ENCODE measurements around the gene KRT40. TPM values are rescaled to one million over a fixed set of nuclear protein-coding genes. Genes with fewer than 3 reads are reported as not detected.

KRT40 gene
- total and polyA plus RNA-seq, 9 donors: not detected

DNA sequence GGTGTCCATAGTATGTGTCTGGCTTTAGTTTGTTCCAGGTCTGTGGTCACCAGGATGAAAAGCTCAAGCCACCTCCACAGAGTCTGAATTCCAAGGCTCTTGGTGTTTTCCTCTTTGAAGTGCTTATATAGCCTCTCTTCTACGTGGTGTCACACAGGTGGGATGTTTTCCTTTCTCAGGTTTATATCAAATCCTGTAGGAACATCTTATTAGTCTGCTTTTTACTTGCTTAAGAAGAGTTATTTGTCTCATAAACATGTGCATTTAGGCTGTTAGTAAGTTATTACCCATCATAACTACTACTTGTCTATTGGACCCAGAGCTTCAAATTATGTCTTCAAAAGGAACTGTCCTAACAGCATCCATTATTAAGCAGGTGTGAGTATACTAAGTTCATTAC is 17.3 kb downstream of the KRT40 start, which contains the start of gene KRT39:
TSS of gene KRT39 (minus strand) at position 101 of the 400 bp plus-strand sequence. CDS start at position 9, 92 bp downstream.
- no peak for DNase-seq
- no peaks in the 10 kb centered on the region for H3K4me1 ChIP-seq (ENCODE audit: insufficient read depth)
- intact Hi-C loops (cut with DNase I): no loop called here
- H3K9me3 ChIP-seq: no peaks in the 10 kb centered on the region
- no peak within 1 kb of the TSS for H3K27ac ChIP-seq
- H3K36me3 ChIP-seq: no peaks in the 10 kb centered on the region
- 37 to 71% (median 68%) methylated on average over 1 of the region's 1 CpG for WGBS, 3 donors
- TF ChIP-seq, protein P1, sequence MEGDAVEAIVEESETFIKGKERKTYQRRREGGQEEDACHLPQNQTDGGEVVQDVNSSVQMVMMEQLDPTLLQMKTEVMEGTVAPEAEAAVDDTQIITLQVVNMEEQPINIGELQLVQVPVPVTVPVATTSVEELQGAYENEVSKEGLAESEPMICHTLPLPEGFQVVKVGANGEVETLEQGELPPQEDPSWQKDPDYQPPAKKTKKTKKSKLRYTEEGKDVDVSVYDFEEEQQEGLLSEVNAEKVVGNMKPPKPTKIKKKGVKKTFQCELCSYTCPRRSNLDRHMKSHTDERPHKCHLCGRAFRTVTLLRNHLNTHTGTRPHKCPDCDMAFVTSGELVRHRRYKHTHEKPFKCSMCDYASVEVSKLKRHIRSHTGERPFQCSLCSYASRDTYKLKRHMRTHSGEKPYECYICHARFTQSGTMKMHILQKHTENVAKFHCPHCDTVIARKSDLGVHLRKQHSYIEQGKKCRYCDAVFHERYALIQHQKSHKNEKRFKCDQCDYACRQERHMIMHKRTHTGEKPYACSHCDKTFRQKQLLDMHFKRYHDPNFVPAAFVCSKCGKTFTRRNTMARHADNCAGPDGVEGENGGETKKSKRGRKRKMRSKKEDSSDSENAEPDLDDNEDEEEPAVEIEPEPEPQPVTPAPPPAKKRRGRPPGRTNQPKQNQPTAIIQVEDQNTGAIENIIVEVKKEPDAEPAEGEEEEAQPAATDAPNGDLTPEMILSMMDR (IDR thresholded peaks at IDR 0.05): no peak
- TF ChIP-seq POLR2A (IDR thresholded peaks at IDR 0.05): no peak
- TF ChIP-seq EP300 (IDR thresholded peaks at IDR 0.05): no peak
- H3K27me3 ChIP-seq: no peaks in the 10 kb centered on the region
- H3K4me3 ChIP-seq: no peak within 1 kb of the TSS

GRCh38 chr17:40963838-40964237 is 20.3 kb downstream of the KRT40 start:
- H3K27ac ChIP-seq: no peak overlapping the region
- no peaks in the 10 kb centered on the region for H3K4me1 ChIP-seq (ENCODE audit: insufficient read depth)
- H3K9me3 ChIP-seq: no peaks in the 10 kb centered on the region
- no peaks in the 10 kb centered on the region for H3K27me3 ChIP-seq
- H3K36me3 ChIP-seq: no peaks in the 10 kb centered on the region
- TF ChIP-seq, protein P1 (IDR thresholded peaks at IDR 0.05): peak in 1 of 3 donors; percentile 11
- TF ChIP-seq POLR2A (IDR thresholded peaks at IDR 0.05) (no peak), EP300 (IDR thresholded peaks at IDR 0.05) (no peak)
- no peak overlapping the region for H3K4me3 ChIP-seq
- 37 to 48% (median 47%) methylated on average over 1 of the region's 1 CpG for WGBS, 3 donors
- intact Hi-C loops (cut with DNase I): no loop called here
- DNase-seq: no peak

DNA sequence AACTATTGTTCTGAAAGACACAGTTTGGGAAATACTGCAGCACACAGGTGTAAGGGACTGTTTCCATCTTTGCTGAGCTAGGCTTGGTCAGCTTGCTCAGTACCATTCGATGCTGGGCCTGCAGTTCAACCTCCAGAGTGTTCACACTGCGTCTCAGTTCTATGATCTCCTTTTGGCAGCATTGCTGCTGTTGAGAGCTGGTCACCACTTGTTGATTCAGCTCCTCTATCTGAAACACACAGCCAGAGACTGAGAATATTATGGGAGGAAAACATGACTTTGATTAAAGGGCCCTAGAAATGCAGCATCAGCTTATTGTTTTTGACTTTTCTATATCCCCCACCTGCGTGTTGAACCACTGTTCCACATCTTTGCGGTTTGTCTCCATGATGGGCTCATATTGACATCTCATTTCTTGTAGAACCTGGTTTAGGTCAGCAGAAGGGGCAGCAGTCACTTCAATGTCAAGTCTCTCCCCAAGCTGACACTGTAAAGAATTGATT is 22.0 kb downstream of the KRT40 start:
- Histone ChIP-seq H3K27me3 (no peaks in the 10 kb centered on the region), H3K4me1 (ENCODE audit: insufficient read depth) (no peaks in the 10 kb centered on the region), H3K4me3 (no peak overlapping the region), H3K27ac (no peak overlapping the region), H3K36me3 (no peaks in the 10 kb centered on the region), H3K9me3 (no peaks in the 10 kb centered on the region)
- no peak for DNase-seq
- 94 to 96% (median 96%) methylated on average over 4 of the region's 4 CpGs for whole genome bisulfite sequencing, 3 donors
- intact Hi-C loops (cut with DNase I): no loop called here
- TF ChIP-seq EP300 (IDR thresholded peaks at IDR 0.05) (no peak), POLR2A (IDR thresholded peaks at IDR 0.05) (no peak)

DNA sequence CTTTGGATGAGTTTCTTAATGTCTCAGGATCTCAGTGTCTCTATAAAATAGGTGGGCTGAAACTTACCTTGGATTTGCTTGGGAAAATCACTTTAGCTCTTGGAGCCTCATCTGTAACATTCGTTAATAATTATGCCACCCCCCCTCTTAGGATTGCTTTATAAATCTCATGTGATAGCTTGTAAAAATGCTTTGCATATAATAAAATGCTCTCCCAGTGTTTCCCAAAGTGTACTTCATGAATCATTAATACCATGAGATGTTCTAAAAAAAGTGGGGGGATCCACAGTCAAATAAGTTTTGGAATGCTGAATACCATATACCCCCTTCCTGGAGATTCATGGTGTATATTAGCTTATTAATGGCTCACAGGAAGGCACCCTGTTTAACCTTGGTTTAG is 22.5 kb downstream of the KRT40 start:
- intact Hi-C loops (cut with DNase I): no loop called here
- H3K4me3 ChIP-seq: no peak overlapping the region
- H3K27me3 ChIP-seq: no peaks in the 10 kb centered on the region
- no peaks in the 10 kb centered on the region for H3K36me3 ChIP-seq
- DNase-seq: no peak
- H3K27ac ChIP-seq: no peak overlapping the region
- no peaks in the 10 kb centered on the region for H3K4me1 ChIP-seq (ENCODE audit: insufficient read depth)
- 79 to 84% (median 81%) methylated on average over 1 of the region's 1 CpG for WGBS, 3 donors
- TF ChIP-seq EP300 (IDR thresholded peaks at IDR 0.05) (no peak), POLR2A (IDR thresholded peaks at IDR 0.05) (no peak)
- TF ChIP-seq, protein P1 (IDR thresholded peaks at IDR 0.05): no peak
- no peaks in the 10 kb centered on the region for H3K9me3 ChIP-seq

DNA sequence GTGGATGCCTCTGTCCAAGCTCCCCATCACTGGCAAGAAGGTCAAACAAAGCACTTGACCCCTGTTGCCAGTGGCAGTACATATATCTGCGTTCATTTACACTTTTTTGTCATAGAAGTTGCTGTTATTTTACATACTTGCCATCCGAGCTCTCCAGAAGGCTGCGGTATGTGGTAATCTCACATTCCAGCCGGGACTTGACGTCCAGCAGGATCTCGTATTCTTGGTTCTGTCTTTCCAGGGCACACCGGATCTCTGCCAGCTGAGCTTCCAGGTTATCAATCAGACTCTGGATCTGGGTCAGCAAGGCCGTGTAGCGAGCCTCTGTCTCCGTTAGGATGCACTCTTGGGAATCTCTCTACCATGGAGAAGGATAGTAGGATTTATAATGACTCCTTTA is 24.0 kb downstream of the KRT40 start:
- intact Hi-C loops (cut with DNase I): no loop called here
- DNase-seq: no peak
- no peaks in the 10 kb centered on the region for H3K4me1 ChIP-seq (ENCODE audit: insufficient read depth)
- WGBS, 3 donors: 34 to 59% (median 43%) methylated on average over 10 of the region's 10 CpGs
- no peaks in the 10 kb centered on the region for H3K36me3 ChIP-seq
- H3K4me3 ChIP-seq: no peak overlapping the region
- H3K27me3 ChIP-seq: no peaks in the 10 kb centered on the region
- H3K27ac ChIP-seq: no peak overlapping the region
- TF ChIP-seq EP300 (IDR thresholded peaks at IDR 0.05): no peak
- H3K9me3 ChIP-seq: no peaks in the 10 kb centered on the region
